ENCODE data around the gene PTPRU.
"Not testable (repeated sequence)": the region's sequence is repeated elsewhere in the genome, so short reads cannot be mapped to it uniquely, and the experiment has no call there.

The PTPRU gene

GRCh38 chr1:29297450-29297849 is 61.1 kb downstream of the PTPRU start:
- DNase-seq, result no peak

DNA sequence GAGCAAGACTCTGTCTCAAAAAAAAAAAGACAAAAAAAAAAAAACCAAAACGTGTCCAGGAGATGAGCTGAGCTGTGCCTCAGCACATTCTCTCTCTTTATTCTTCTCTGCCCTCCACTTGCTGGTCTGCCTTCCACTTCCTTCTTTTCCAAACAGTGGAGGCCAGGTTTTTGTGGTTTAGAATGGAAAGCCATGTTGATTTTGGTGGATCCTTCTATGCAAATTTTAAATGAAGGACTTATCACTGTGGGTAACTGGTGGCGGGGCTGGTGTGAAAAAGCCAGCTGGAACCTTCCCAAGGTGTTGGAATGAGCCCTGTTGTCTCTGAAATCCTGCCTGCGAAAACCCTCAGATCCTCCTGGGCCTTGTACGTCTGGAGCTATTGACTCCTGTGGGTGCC is 61.9 kb downstream of the PTPRU start:
- DNase-seq, result no peak

DNA sequence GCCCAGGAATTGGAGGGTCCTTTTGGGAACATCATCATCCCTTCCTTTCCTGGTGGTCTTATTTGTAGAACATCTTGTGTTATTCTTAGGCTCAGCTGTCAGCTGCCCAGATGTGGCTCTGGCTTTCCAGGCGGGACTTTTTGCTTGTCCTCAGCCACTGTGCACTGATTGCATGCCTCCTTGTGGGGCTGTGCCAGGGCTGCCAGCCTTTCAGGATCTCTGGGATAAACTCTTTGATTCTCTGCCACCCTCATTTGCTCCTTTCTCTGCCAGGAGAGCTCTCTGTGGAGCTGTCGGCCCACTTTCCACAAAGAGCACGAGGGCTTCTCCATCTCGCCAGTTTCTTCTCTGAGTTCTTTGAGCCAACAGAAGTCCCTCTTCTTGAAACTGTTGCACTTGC is 63.1 kb downstream of the PTPRU start:
- no peak for DNase-seq

GRCh38 chr1:29301732-29302131 is 65.4 kb downstream of the PTPRU start:
- not testable (repeated sequence) for DNase-seq

DNA sequence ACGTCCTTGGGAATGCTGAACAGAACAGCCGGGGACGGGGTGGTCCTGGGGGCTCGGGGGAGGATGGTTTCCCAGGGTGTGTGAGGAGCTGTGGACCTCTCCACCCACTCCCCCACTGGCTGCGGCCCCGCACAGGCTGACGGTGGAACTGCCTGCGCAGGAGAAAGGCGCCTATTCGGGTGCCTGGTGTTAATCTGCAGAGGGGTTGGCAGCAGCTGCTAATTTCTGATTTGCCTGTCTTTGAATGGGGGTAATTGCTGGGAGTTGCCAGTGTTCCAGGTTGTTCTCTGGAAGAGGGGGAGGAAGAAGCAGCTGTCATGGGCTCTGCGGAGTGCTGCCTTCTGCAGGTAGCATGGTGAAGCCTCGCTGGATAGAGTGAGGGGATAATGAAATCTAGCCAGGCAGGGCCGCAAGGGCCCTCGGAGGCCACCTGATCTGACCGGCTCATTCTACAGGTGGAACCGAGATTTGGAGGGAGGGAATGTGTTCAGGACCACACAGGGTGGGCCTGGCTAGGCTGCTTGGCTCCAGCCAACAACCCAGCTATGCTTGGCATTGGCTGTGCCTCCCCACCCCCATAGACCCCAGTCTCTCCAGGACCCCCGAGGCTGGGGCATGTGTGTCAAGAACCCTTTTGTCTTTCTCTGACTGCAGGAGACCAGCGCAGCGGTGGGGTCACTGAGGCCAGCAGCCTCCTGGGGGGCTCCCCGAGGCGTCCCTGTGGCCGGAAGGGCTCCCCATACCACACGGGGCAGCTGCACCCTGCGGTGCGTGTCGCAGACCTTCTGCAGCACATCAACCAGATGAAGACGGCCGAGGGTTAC is 67.1 kb downstream of the PTPRU start:
- no peak for DNase-seq

DNA sequence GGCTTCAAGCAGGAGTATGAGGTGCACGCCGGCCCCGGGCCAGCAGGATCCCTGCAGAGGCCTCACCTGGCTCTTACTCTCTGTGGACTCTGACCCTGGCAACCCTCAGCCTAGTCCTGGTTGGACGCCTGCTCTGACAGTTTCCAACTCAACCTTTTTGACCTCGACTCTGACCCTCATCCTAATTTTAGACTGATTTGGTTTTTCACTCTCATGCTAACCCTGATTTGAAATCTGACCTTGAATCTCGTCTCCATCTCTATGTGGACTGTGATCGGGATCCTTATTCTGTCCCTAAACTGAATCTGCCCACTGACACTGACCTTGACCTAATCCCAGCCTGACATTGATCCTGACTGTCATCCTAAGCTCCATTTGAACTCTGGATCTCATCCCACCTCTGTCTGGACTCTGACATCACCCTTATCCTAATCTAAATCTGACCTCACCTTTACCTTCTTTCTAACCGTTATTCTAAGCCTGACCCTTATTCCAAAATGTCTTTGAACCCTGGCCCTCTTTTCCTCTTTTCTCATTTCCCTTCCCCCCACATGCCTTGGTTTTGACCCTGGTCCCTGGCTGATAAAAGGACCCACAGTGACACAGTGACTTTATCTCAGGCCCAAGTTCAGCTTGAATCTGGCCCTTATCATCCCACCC is 67.8 kb downstream of the PTPRU start:
- no peak for DNase-seq

DNA sequence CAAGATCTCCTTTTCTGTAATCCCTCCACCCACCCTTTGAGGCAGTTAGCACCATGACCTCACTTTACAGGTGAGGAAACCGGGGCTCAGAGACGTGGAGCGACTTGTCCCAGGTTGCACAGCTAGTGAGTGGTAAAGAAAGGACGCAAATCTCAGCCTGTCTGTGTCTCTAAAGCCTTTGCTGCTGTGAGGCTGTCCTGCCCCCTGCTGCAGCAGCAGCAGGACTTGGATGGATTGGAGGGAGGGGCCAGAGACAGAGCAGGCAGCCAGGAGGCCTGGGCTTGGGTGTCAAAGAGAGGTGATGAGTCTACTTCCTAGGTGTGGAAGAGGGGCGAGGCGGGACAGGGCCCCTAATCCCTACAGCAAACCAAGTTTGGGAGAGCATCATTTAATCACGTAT is 69.6 kb downstream of the PTPRU start:
- no peak for DNase-seq

DNA sequence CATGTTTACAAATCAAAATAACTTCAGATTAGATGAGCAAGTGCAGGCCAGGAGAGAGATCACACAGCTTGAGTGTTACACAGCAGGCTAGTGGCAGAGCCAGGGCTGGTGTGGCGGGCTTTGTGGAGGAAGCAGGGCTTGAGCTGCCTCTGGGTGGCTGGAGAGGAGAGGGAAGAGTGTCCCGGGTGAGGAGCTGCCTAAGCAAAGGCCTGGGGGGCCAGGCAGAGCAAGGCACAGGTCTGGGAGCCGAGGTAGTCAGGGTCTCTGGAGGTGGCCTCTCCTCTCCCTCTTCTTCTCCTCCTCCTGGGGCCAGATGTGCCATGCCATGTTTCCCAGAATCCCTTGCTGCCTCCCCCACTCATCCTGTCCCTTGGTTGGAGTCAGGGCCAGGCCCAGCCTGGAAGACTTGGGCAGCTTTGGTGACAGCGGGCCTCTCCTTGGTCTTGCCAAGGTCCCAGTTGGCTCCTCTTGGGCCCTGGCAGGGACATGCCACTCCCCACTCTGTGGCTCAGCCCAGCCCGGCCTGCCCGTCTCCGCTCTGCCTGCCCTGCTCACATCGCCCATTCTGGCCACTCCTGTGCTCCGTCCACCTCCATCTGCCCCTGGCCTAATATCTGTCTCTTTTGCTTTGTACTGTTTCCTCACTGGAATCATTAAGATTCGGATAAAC is 70.3 kb downstream of the PTPRU start:
- no peak for DNase-seq

DNA sequence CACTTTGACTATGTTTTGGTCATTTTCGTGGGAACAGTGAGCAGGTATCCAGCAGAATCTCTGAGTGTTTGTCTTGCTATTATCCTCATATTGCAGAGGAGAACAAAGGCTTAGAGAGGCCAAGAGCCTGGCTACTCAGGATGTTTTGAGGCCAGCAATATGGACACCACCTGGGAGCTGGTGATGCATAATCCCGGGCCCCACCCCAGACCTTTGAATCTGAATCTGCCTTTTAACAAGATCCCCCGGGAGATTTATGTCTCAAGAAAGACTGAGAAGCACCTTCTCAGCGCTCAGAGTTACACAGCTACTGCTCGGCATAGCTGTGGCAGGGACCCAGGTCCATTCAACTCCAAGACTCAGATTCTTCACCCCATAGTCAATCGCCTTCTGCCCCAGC is 72.8 kb downstream of the PTPRU start:
- no peak for DNase-seq

DNA sequence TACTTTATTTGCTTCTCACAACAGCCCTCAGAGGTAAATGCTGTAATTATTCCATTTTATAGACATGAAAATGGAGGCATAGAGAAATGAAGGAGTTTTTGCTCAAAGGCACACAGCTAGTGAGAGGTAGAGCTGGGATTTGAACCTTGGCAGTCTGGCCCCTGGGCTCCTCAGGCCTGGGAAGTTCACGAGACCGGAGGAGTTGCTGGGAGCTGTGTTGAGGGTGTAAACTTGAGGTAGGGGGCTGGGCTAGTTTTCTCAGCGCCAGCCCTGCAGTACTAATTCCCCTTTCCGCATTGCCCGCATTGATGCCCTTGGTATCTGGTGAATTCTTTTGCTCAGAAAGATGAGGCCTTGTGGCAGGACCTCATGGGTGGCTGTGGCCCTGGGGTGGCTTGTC is 73.3 kb downstream of the PTPRU start:
- no peak for DNase-seq

- no peak for DNase-seq
These were observed 74.4 kb downstream of the PTPRU start for GRCh38 chr1:29310616-29311180.

GRCh38 chr1:29311352-29312030 is 75.2 kb downstream of the PTPRU start:
- no peak for DNase-seq

DNA sequence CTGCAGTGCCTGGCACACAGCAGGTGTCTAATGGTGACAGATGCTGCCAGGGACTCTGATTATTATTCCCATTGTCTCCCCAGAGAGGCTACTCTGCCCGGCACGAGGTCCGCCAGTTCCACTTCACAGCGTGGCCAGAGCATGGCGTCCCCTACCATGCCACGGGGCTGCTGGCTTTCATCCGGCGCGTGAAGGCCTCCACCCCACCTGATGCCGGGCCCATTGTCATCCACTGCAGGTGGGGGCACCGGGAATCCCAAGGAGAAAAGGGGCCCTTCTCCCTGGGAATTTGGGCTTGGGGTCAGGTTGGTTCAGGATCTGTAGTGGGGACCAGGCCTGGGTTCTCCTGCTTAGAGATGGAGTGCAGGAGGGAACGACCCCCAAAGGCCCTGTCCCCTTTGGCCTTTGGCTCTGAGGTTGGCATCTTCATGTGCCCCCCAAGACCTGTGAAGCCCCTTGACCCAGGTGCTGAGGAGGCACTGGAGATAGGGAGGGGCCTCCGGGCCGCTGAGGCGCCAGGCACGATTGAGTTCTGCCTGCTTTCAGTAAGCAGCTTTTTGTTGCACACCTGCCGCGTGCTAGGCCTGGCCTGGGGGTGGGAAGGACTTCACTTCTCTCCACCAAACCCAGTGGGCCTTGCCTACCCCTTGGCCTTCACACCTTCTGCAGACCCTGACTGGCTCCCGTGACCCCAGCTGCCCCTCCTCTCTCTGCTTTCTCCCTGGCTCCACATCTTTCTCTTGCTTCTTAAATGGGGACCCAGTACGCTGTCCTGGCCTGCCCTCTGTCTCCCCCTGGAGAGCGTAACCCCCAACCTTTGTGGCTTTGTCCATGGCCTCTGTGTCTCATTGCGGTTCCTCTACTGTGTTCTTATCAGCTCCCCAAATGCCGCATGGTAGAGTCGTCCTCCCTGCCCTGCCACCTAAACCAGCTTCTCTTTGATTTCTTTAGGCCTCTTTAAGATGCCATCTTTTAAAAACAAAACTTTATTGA is 76.4 kb downstream of the PTPRU start:
- DNase-seq, result no peak

DNA sequence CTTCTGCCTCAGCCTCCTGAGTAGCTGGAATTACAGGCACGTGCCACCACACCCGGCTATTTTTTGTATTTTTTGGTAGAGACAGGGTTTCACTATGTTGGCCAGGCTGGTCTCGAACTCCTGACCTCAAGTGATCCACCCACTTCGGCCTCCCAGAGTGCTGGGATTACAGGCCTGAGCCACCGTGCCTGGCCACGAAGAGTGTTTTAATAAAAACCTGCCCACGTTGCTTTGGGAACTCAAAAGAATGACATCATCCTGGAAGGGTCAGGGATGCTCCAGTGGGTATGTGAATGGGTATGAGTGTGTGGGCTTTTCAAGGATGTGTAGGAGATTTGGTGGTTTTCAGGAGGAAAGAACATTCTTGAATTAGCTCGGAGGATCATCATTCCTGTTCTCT is 78.4 kb downstream of the PTPRU start:
- not testable (repeated sequence) for DNase-seq

GRCh38 chr1:29315262-29315661 is 78.9 kb downstream of the PTPRU start:
- no peak for DNase-seq

DNA sequence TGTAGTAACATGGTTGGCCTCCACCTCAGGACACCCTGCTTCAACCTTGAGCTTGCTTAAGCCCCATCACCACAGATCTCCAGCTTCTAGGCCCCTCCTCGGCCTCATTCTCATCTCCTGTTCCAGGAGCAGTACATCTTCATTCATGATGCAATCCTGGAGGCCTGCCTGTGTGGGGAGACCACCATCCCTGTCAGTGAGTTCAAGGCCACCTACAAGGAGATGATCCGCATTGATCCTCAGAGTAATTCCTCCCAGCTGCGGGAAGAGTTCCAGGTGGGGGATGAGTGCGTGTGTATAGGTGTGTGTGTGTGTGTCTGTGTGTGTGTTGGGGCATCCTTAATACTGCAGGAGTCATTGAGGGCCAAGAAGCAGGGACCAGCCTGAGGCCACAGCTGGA is 79.6 kb downstream of the PTPRU start:
- DNase-seq, result no peak

- no peak for DNase-seq
These were observed 81.0 kb downstream of the PTPRU start for GRCh38 chr1:29317063-29317915.

GRCh38 chr1:29317916-29318530 is 81.7 kb downstream of the PTPRU start:
- DNase-seq, result no peak

GRCh38 chr1:29318724-29319123 is 82.4 kb downstream of the PTPRU start:
- no peak for DNase-seq
